Astrocyte (in vitro differentiated cells and primary cell): ENCODE data around the gene NAV2. TPM values are rescaled to one million over a fixed set of nuclear protein-coding genes. Genes with fewer than 3 reads are reported as not detected.

Experiments
- DNase-seq: peaks from one replicate; pipeline ENCODE4 v3.0.0-alpha.2; 2010; ENCODE audit warnings: low read depth
- FAIRE-seq: peaks from 2 replicates; lab custom pipeline; 2011; peaks lifted over from hg19 to GRCh38; lab: Jason Lieb, UNC
- H2AFZ ChIP-seq: 2 replicates; pipeline ENCODE4 v1.6.0; 2012; ENCODE audit warnings: low read depth, low read length, inconsistent platforms
- H3K27ac ChIP-seq: 2 replicates; pipeline ENCODE4 v1.5.1; 2011; ENCODE audit warnings: low read depth, low read length, inconsistent platforms
- H3K27me3 ChIP-seq: 2 replicates; pipeline ENCODE4 v1.6.0; 2011; ENCODE audit warnings: low read length, inconsistent platforms; ENCODE audit not compliant: insufficient read depth
- H3K36me3 ChIP-seq: 2 replicates; pipeline ENCODE4 v1.5.1; 2011; ENCODE audit warnings: low read length, inconsistent platforms; ENCODE audit not compliant: insufficient read depth
- H3K4me1 ChIP-seq: 2 replicates; pipeline ENCODE4 v1.5.1; 2011; ENCODE audit warnings: low read length, inconsistent platforms; ENCODE audit not compliant: insufficient read depth
- H3K4me2 ChIP-seq: 2 replicates; pipeline ENCODE4 v1.6.0; 2012; ENCODE audit warnings: low read length, inconsistent platforms
- H3K4me3 ChIP-seq: 2 replicates; pipeline ENCODE4 v1.5.1; 2011; ENCODE audit warnings: low read depth, mild to moderate bottlenecking, low read length, inconsistent platforms; ENCODE audit not compliant: insufficient read depth
- H3K79me2 ChIP-seq: 2 replicates; pipeline ENCODE4 v1.6.0; 2012; ENCODE audit warnings: mild to moderate bottlenecking, low read length, inconsistent platforms; ENCODE audit not compliant: insufficient read depth
- H3K9ac ChIP-seq: 2 replicates; pipeline ENCODE4 v1.6.0; 2012; ENCODE audit warnings: mild to moderate bottlenecking, low read length, inconsistent platforms
- H3K9me3 ChIP-seq: 2 replicates; pipeline ENCODE4 v1.5.1; 2012; ENCODE audit warnings: low read depth, mild to moderate bottlenecking, low read length, inconsistent platforms; ENCODE audit not compliant: insufficient read depth
- H4K20me1 ChIP-seq: 2 replicates; pipeline ENCODE4 v1.6.0; 2012; ENCODE audit warnings: low read length, inconsistent platforms; ENCODE audit not compliant: insufficient read depth
- H3K27ac Mint-ChIP-seq: one replicate; pipeline ENCODE4 v1.8.0; 2021; ENCODE audit warnings: mild to moderate bottlenecking, mixed read lengths; ENCODE audit not compliant: unreplicated experiment
- H3K27me3 Mint-ChIP-seq: one replicate; pipeline ENCODE4 v1.8.0; 2021; ENCODE audit warnings: low read depth, mixed read lengths; ENCODE audit not compliant: unreplicated experiment
- H3K36me3 Mint-ChIP-seq: one replicate; pipeline ENCODE4 v1.8.0; 2021; ENCODE audit warnings: low read depth, mixed read lengths; ENCODE audit not compliant: unreplicated experiment
- H3K4me1 Mint-ChIP-seq: one replicate; pipeline ENCODE4 v1.8.0; 2021; ENCODE audit warnings: low read depth, mixed read lengths; ENCODE audit not compliant: unreplicated experiment
- H3K4me3 Mint-ChIP-seq: one replicate; pipeline ENCODE4 v1.8.0; 2021; ENCODE audit warnings: mild to moderate bottlenecking, moderate library complexity, mixed read lengths; ENCODE audit not compliant: unreplicated experiment
- H3K9me3 Mint-ChIP-seq: one replicate; pipeline ENCODE4 v1.8.0; 2021; ENCODE audit warnings: mild to moderate bottlenecking, mixed read lengths; ENCODE audit not compliant: unreplicated experiment
- EZH2 ChIP-seq: IDR thresholded peaks from 2 replicates; pipeline ENCODE4 v1.6.1; 2012; ENCODE audit warnings: mild to moderate bottlenecking, low read length, inconsistent platforms; ENCODE audit not compliant: insufficient read depth
- total RNA-seq: library from RNA; stranded (reverse); gene quantifications from 2 replicates; pipeline ENCODE4 v1.2.1, GENCODE V29; 2021
- TF ChIP-seq, protein P1 (sequence below): IDR thresholded peaks from 2 replicates; pipeline ENCODE4 v1.5.1; 2011; ENCODE audit warnings: low read depth, mild to moderate bottlenecking, inconsistent platforms, low read length, moderate library complexity; ENCODE audit not compliant: insufficient read depth

The NAV2 gene
- total RNA-seq, 1 donor from 2014 or later: 20.6 TPM

GRCh38 chr11:19929655-19930054 lies 217.0 kb downstream of the NAV2 start:
- peak overlapping the region; percentile 7 for H3K4me2 ChIP-seq
- H3K9ac ChIP-seq: no peak overlapping the region
- H3K27ac ChIP-seq: no peak overlapping the region
- no peaks in the 10 kb centered on the region for H3K36me3 Mint-ChIP-seq
- no peaks in the 10 kb centered on the region for H3K79me2 ChIP-seq
- peak; percentile 58 for DNase-seq
- H3K36me3 ChIP-seq: no peaks in the 10 kb centered on the region
- H3K27ac Mint-ChIP-seq: no peak overlapping the region
- H3K9me3 ChIP-seq: no peaks in the 10 kb centered on the region
- H2AFZ ChIP-seq: no peak overlapping the region
- no peaks in the 10 kb centered on the region for H3K27me3 Mint-ChIP-seq
- no peak for FAIRE-seq
- no peak overlapping the region for H3K4me3 ChIP-seq
- no peak overlapping the region for H3K4me3 Mint-ChIP-seq
- peaks cover 13% of the 10 kb centered on the region for H3K4me1 ChIP-seq
- no peaks in the 10 kb centered on the region for H4K20me1 ChIP-seq
- H3K27me3 ChIP-seq: no peaks in the 10 kb centered on the region
- H3K9me3 Mint-ChIP-seq: no peaks in the 10 kb centered on the region
- H3K4me1 Mint-ChIP-seq: peaks cover 9% of the 10 kb centered on the region
- no peak for TF ChIP-seq EZH2
- TF ChIP-seq, protein P1, sequence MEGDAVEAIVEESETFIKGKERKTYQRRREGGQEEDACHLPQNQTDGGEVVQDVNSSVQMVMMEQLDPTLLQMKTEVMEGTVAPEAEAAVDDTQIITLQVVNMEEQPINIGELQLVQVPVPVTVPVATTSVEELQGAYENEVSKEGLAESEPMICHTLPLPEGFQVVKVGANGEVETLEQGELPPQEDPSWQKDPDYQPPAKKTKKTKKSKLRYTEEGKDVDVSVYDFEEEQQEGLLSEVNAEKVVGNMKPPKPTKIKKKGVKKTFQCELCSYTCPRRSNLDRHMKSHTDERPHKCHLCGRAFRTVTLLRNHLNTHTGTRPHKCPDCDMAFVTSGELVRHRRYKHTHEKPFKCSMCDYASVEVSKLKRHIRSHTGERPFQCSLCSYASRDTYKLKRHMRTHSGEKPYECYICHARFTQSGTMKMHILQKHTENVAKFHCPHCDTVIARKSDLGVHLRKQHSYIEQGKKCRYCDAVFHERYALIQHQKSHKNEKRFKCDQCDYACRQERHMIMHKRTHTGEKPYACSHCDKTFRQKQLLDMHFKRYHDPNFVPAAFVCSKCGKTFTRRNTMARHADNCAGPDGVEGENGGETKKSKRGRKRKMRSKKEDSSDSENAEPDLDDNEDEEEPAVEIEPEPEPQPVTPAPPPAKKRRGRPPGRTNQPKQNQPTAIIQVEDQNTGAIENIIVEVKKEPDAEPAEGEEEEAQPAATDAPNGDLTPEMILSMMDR: no peak

- Histone ChIP-seq H4K20me1 (no peaks in the 10 kb centered on the region), H3K79me2 (no peaks in the 10 kb centered on the region), H3K9me3 (no peaks in the 10 kb centered on the region), H3K27ac (peak overlapping the region; percentile 9), H2AFZ (peak overlapping the region; percentile 39), H3K4me1 (peaks cover 22% of the 10 kb centered on the region), H3K36me3 (no peaks in the 10 kb centered on the region), H3K4me3 (no peak overlapping the region), H3K9ac (peak overlapping the region; percentile 47), H3K27me3 (no peaks in the 10 kb centered on the region), H3K4me2 (peak overlapping the region; percentile 51)
- Mint-ChIP-seq H3K36me3 (no peaks in the 10 kb centered on the region), H3K4me1 (peaks cover 16% of the 10 kb centered on the region), H3K4me3 (no peak overlapping the region), H3K9me3 (no peaks in the 10 kb centered on the region), H3K27me3 (no peaks in the 10 kb centered on the region), H3K27ac (no peak overlapping the region)
- TF ChIP-seq EZH2: no peak
- TF ChIP-seq, protein P1: no peak
- peak; percentile 30 for DNase-seq
- FAIRE-seq: no peak
These were observed 218.6 kb downstream of the NAV2 start for GRCh38 chr11:19931141-19931770.

GRCh38 chr11:19931771-19932369 lies 219.2 kb downstream of the NAV2 start:
- H3K27me3 ChIP-seq: no peaks in the 10 kb centered on the region
- H3K27me3 Mint-ChIP-seq: no peaks in the 10 kb centered on the region
- peaks cover 22% of the 10 kb centered on the region for H3K4me1 ChIP-seq
- no peaks in the 10 kb centered on the region for H3K79me2 ChIP-seq
- no peak overlapping the region for H3K4me3 Mint-ChIP-seq
- no peaks in the 10 kb centered on the region for H3K9me3 ChIP-seq
- H3K36me3 ChIP-seq: no peaks in the 10 kb centered on the region
- H3K36me3 Mint-ChIP-seq: no peaks in the 10 kb centered on the region
- H2AFZ ChIP-seq: no peak overlapping the region
- H3K9me3 Mint-ChIP-seq: no peaks in the 10 kb centered on the region
- TF ChIP-seq EZH2: no peak
- TF ChIP-seq, protein P1: no peak
- H3K4me3 ChIP-seq: no peak overlapping the region
- DNase-seq: no peak
- H3K9ac ChIP-seq: no peak overlapping the region
- no peak overlapping the region for H3K27ac Mint-ChIP-seq
- H3K4me2 ChIP-seq: peak overlapping the region; percentile 51
- H3K27ac ChIP-seq: no peak overlapping the region
- no peak for FAIRE-seq
- peaks cover 16% of the 10 kb centered on the region for H3K4me1 Mint-ChIP-seq
- no peaks in the 10 kb centered on the region for H4K20me1 ChIP-seq
